ENCODE measurements around the gene LMNA. TPM values are rescaled to one million over a fixed set of nuclear protein-coding genes. Genes with fewer than 3 reads are reported as not detected.

LMNA gene
- total and polyA plus RNA-seq, 4 donors: 163 to 547 (median 193) TPM

DNA sequence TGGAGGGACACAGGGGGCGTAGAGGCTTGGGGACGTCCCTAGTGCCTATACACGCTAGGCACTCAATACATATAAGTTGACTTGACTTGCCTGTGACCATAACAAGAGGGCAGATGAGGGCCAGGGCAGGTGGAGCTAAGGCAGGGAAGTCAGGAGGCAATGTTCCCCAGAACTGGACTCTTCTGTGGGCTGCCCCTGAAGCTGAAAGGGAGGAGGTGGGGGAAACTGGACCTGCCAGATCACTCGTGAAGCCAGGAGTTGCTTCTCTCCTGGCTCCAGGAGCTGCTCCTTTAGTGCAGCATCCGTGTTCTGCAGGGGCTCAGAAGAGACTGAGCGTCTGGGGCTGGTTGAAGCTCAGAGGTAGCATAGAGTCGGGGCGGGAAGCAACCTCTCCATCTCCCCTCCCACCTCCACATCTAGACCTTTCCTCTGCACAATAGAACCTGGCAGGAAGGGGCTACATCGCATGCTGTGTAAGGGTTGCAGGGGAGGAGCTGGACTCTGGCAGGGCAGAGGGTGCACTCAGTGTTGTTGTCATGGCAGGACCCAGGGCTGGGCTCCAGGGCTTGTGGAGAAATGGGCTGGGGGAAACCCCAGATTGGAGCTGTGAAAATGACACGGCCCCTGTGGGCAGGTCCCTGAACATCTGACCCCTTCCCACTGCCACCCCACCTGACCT, 36.0 kb downstream of the LMNA start:
- H3K4me3 ChIP-seq: no peak overlapping the region
- H3K9ac ChIP-seq (ENCODE audit: insufficient read depth in 1 of 2, low read length in 2 of 2): no peak overlapping the region
- peaks cover 0 to 11% (median 6%) of the 10 kb centered on the region in 5 donors for H3K4me1 ChIP-seq (ENCODE audit: control insufficient read depth in 5 of 5, insufficient read depth in 5 of 5, low read length in 5 of 5)
- H3K36me3 ChIP-seq (ENCODE audit: control insufficient read depth in 4 of 4, insufficient read depth in 4 of 4, low read length in 4 of 4): no peaks in the 10 kb centered on the region
- 69 to 79% methylated on average over 10 of the region's 10 CpGs for WGBS, 2 donors
- no peak for DNase-seq
- H3K27me3 ChIP-seq (ENCODE audit: control insufficient read depth in 3 of 3, insufficient read depth in 3 of 3, low read length in 2 of 3): peaks cover 0 to 16% (median 9%) of the 10 kb centered on the region in 3 donors
- TF ChIP-seq, protein P1, sequence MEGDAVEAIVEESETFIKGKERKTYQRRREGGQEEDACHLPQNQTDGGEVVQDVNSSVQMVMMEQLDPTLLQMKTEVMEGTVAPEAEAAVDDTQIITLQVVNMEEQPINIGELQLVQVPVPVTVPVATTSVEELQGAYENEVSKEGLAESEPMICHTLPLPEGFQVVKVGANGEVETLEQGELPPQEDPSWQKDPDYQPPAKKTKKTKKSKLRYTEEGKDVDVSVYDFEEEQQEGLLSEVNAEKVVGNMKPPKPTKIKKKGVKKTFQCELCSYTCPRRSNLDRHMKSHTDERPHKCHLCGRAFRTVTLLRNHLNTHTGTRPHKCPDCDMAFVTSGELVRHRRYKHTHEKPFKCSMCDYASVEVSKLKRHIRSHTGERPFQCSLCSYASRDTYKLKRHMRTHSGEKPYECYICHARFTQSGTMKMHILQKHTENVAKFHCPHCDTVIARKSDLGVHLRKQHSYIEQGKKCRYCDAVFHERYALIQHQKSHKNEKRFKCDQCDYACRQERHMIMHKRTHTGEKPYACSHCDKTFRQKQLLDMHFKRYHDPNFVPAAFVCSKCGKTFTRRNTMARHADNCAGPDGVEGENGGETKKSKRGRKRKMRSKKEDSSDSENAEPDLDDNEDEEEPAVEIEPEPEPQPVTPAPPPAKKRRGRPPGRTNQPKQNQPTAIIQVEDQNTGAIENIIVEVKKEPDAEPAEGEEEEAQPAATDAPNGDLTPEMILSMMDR (IDR thresholded peaks at IDR 0.05; ENCODE audit: control extremely low read depth, extremely low read depth): no peak
- no peak for ATAC-seq (ENCODE audit: insufficient read depth, low FRiP score)
- H3K27ac ChIP-seq (ENCODE audit: low read depth in 1 of 2, low read length in 1 of 2): no peak overlapping the region
- no peaks in the 10 kb centered on the region for H3K9me3 ChIP-seq (ENCODE audit: control insufficient read depth in 4 of 4, insufficient read depth in 3 of 4, low read length in 3 of 4)

GRCh38 chr1:156151093-156151688, 36.7 kb downstream of the LMNA start:
- Histone ChIP-seq H3K9me3 (ENCODE audit: control insufficient read depth in 4 of 4, insufficient read depth in 3 of 4, low read length in 3 of 4) (no peaks in the 10 kb centered on the region), H3K27ac (ENCODE audit: low read depth in 1 of 2, low read length in 1 of 2) (peak overlapping the region in 1 of 2 donors; percentile 20), H3K4me3 (no peak overlapping the region), H3K36me3 (ENCODE audit: control insufficient read depth in 4 of 4, insufficient read depth in 4 of 4, low read length in 4 of 4) (no peaks in the 10 kb centered on the region), H3K9ac (ENCODE audit: insufficient read depth in 1 of 2, low read length in 2 of 2) (no peak overlapping the region), H3K4me1 (ENCODE audit: control insufficient read depth in 5 of 5, insufficient read depth in 5 of 5, low read length in 5 of 5) (peaks cover 0 to 9% (median 6%) of the 10 kb centered on the region in 5 donors), H3K27me3 (ENCODE audit: control insufficient read depth in 3 of 3, insufficient read depth in 3 of 3, low read length in 2 of 3) (peaks cover 0 to 16% (median 9%) of the 10 kb centered on the region in 3 donors)
- no peak for ATAC-seq (ENCODE audit: insufficient read depth, low FRiP score)
- no peak for DNase-seq
- 59 to 75% methylated on average over 6 of the region's 6 CpGs for WGBS, 2 donors
- TF ChIP-seq, protein P1 (IDR thresholded peaks at IDR 0.05; ENCODE audit: control extremely low read depth, extremely low read depth): no peak

DNA sequence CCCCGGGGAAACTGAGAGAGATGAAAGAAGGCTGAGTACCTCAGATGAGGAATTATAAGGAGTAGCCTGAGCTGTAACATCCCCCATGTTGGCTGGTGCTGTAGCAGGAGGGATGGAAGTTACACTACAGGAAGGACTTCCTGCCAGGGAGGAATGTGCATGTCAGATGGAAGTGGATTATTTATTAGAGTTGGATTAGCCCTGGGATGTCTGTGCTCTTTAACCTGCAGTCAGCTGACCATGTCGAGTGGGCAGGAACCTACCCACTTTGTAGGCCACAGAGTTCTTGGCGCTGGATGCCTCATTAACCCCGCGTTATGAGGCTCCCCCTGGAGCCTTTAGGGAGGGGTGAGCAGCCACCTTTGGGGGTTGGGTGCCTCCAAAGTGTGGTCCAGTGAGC, 38.1 kb downstream of the LMNA start:
- H3K9me3 ChIP-seq (ENCODE audit: control insufficient read depth in 4 of 4, insufficient read depth in 3 of 4, low read length in 3 of 4): no peaks in the 10 kb centered on the region
- TF ChIP-seq, protein P1 (IDR thresholded peaks at IDR 0.05; ENCODE audit: control extremely low read depth, extremely low read depth): no peak
- H3K36me3 ChIP-seq (ENCODE audit: control insufficient read depth in 4 of 4, insufficient read depth in 4 of 4, low read length in 4 of 4): peaks cover 0 to 1% (median 0%) of the 10 kb centered on the region in 4 donors
- WGBS, 2 donors: 53 to 74% methylated on average over 5 of the region's 5 CpGs
- H3K4me1 ChIP-seq (ENCODE audit: control insufficient read depth in 5 of 5, insufficient read depth in 5 of 5, low read length in 5 of 5): no peaks in the 10 kb centered on the region
- H3K9ac ChIP-seq (ENCODE audit: insufficient read depth in 1 of 2, low read length in 2 of 2): no peak overlapping the region
- no peak for ATAC-seq (ENCODE audit: insufficient read depth, low FRiP score)
- DNase-seq: no peak
- H3K27me3 ChIP-seq (ENCODE audit: control insufficient read depth in 3 of 3, insufficient read depth in 3 of 3, low read length in 2 of 3): peaks cover 0 to 16% (median 9%) of the 10 kb centered on the region in 3 donors
- H3K27ac ChIP-seq (ENCODE audit: low read depth in 1 of 2, low read length in 1 of 2): no peak overlapping the region
- no peak overlapping the region for H3K4me3 ChIP-seq
